D721Med (cell line): Measurements from ENCODE around the gene NEURL4.

Source experiments
- DNase-seq: peaks from one replicate; pipeline ENCODE4 v3.0.0; 2011; ENCODE audit warnings: low spot score; ENCODE audit not compliant: insufficient read length
- FAIRE-seq: peaks from 2 replicates; lab custom pipeline; 2011; peaks lifted over from hg19 to GRCh38; lab: Jason Lieb, UNC
- TF ChIP-seq, protein P1 (sequence below): IDR thresholded peaks from 2 replicates; pipeline ENCODE4 v1.5.1; 2012; ENCODE audit warnings: mild to moderate bottlenecking, control low read depth; ENCODE audit not compliant: insufficient read depth; ENCODE audit errors: missing control alignments

Gene NEURL4

DNA sequence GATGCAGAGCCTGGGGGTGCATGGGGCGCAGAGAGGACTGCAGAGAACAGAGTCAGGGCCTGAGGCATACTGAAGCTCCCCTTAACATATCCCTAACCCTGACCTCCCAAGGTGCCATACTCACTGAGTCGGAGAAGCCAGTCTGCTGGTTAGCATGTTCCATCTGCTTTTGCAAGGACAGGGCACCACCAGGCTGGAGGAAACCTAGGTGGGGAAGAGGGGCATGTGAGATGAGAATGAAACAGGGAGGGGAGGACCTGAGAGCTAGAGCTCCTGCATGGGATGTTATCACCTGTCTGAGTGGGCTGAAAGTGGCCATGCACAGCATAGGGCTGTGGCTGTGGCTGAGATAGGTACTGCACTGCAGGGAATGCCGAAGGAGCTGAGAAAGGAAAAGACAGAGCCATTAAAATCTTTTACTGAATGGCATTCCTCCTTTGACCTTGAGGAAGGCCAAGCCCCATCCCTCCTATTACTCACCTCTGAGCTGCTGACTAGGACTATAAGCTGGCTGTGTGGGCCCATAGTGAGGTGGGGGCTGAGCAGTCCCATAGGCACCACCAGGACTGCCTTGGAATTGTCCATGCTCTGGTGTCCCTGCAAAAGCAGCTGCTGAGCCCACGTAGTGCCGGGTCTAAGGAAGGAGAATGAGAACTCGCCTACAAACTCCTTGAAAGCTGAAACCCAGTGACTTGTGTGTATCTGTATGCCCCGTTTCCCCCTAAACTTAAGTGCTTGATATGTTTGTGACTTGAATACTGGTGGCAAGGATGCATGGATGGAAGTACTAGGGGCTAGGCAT, 15.8 kb downstream of the NEURL4 start:
- FAIRE-seq (no peak), DNase-seq (no peak)
- TF ChIP-seq, protein P1, sequence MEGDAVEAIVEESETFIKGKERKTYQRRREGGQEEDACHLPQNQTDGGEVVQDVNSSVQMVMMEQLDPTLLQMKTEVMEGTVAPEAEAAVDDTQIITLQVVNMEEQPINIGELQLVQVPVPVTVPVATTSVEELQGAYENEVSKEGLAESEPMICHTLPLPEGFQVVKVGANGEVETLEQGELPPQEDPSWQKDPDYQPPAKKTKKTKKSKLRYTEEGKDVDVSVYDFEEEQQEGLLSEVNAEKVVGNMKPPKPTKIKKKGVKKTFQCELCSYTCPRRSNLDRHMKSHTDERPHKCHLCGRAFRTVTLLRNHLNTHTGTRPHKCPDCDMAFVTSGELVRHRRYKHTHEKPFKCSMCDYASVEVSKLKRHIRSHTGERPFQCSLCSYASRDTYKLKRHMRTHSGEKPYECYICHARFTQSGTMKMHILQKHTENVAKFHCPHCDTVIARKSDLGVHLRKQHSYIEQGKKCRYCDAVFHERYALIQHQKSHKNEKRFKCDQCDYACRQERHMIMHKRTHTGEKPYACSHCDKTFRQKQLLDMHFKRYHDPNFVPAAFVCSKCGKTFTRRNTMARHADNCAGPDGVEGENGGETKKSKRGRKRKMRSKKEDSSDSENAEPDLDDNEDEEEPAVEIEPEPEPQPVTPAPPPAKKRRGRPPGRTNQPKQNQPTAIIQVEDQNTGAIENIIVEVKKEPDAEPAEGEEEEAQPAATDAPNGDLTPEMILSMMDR = no peak

DNA sequence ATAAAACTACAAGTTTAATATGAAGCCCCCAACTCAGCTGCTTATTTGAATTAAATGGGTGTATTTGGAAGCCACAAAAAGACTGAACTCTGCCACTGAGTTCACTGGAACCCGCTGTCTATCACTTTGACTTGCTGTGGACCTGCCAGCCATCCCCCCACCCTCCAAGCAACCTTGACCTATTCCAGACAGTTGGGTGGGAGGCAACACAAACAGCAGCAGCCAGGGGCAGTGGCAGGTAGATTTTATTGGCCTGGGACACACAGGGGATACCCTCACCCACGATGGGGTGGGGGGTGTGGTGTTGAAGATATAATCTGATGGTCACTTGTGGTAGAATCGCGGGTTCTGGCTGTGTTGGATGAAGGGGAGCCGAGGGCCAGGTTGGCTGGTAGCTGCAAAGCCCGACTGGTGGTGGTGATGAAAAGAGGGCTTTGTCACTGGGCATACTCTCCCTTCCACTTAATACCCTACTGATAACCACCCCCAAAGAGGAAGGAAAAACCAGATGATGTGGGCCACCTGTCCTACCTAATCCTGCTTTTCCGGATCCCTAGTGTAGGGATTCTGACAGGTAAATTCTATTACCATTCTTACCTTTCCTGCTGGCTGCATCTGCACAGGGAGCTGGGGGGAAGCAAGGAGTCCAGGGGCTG, 16.6 kb downstream of the NEURL4 start:
- no peak for FAIRE-seq
- TF ChIP-seq, protein P1 = no peak
- DNase-seq = no peak

- DNase-seq = no peak
- TF ChIP-seq, protein P1 = no peak
- FAIRE-seq = no peak
Observed at GRCh38 chr17:7311110-7311705, 17.9 kb downstream of the NEURL4 start.

DNA sequence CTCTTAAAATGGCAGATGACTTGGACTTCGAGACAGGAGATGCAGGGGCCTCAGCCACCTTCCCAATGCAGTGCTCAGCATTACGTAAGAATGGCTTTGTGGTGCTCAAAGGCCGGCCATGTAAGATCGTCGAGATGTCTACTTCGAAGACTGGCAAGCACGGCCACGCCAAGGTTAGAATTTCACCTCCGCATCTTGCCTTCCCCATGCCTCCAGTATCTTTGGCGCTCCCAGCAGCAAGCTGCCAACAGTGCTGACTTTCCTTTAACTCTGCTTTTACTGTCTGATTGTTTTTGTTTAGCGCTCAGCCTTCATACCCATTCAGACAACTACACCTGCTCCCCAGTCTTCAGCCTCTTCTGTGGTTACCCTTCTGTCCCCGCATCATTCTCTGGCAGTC, 19.5 kb downstream of the NEURL4 start:
- DNase-seq (no peak), FAIRE-seq (no peak)
- TF ChIP-seq, protein P1 = no peak

DNA sequence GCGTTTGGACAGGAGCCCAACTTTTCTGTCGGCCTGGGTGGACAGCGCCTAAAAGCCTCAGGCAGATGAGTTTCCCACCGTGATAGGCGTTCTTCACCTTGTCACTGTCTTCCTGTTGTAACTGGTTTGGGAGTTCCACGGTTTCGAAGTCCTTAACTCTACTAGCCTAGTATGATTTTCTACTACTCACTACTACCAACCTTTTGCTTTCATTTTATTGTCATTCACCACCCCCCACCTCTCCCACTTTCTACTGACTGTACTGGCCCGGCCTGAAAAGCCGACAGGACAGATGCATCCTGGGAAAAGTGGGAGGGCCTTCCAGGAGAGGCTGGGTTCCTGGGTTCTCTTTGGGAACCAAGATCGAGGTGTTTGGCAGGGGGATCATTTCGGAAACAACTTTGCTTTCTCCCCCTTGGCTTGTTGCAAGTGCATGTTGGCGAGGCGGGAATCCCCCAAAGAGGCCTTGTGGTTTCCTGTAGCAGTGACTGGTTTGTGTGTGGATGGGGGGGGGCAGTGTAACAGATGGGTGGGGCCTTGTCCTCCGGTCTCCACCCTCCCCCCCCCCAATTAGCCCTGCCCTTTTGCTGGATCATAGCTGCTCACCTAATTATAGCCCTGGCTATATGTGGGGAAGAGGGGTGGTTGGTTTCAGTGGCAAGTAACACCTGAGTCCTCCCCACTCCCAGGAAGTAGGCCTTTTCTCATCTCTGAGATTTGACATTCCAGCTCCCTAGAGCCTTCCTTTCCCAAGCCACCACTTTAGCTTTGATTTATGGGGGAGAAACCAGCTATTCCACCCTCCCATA, 20.3 kb downstream of the NEURL4 start:
- DNase-seq (no peak), FAIRE-seq (no peak)
- TF ChIP-seq, protein P1 = no peak

GRCh38 chr17:7307686-7308624, 21.2 kb downstream of the NEURL4 start:
- DNase-seq (no peak), FAIRE-seq (no peak)
- TF ChIP-seq, protein P1 = no peak
